MM.1S (cell line): ENCODE measurements around the gene CNTD1.

ENCODE experiments used
- EZH2 ChIP-seq: fragments of 300-600 bp; sonication (generic); optimal IDR thresholded peaks from 2 replicates; pipeline ENCODE3; 2017; ENCODE audit warnings: low read depth, mild to moderate bottlenecking, antibody characterized with exemption, low read length, mixed read lengths
- EZH2phosphoT487 ChIP-seq: fragments of 300-600 bp; sonication (generic); IDR thresholded peaks from 2 replicates; pipeline ENCODE4 v1.6.1; 2018; ENCODE audit warnings: antibody characterized with exemption, low read length
- TF ChIP-seq, protein P1 (sequence below): fragments of 300-600 bp; sonication (generic); IDR thresholded peaks from 2 replicates; pipeline ENCODE4 v1.5.1; 2016; ENCODE audit warnings: antibody characterized with exemption, low read length, mixed read lengths

DNA sequence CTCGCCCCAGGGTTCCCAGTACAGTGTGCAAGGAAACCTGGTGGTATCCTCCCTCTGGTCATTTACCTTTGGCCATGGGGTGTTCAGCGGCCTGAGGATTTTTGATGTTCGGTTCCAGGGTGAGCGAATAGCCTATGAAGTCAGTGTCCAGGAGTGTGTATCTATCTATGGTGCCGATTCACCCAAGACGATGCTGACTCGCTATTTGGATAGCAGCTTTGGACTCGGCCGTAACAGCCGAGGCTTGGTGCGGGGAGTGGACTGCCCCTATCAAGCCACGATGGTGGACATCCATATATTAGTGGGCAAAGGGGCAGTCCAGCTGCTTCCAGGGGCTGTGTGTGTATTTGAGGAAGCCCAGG, 46.9 kb downstream of the CNTD1 start:
- TF ChIP-seq, protein P1, sequence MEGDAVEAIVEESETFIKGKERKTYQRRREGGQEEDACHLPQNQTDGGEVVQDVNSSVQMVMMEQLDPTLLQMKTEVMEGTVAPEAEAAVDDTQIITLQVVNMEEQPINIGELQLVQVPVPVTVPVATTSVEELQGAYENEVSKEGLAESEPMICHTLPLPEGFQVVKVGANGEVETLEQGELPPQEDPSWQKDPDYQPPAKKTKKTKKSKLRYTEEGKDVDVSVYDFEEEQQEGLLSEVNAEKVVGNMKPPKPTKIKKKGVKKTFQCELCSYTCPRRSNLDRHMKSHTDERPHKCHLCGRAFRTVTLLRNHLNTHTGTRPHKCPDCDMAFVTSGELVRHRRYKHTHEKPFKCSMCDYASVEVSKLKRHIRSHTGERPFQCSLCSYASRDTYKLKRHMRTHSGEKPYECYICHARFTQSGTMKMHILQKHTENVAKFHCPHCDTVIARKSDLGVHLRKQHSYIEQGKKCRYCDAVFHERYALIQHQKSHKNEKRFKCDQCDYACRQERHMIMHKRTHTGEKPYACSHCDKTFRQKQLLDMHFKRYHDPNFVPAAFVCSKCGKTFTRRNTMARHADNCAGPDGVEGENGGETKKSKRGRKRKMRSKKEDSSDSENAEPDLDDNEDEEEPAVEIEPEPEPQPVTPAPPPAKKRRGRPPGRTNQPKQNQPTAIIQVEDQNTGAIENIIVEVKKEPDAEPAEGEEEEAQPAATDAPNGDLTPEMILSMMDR: no peak
- TF ChIP-seq EZH2 (no peak), EZH2phosphoT487 (no peak)
